COLO668 (cell line): Measurements from ENCODE around the gene ARHGEF38.
"Not testable (repeated sequence)": the region's sequence is repeated elsewhere in the genome, so short reads cannot be mapped to it uniquely, and the experiment has no call there.

Source experiments
- DNase-seq: peaks from one replicate; lab custom pipeline; 2025; ENCODE audit not compliant: unreplicated experiment; lab: John Stamatoyannopoulos, UW

ARHGEF38 gene

DNA sequence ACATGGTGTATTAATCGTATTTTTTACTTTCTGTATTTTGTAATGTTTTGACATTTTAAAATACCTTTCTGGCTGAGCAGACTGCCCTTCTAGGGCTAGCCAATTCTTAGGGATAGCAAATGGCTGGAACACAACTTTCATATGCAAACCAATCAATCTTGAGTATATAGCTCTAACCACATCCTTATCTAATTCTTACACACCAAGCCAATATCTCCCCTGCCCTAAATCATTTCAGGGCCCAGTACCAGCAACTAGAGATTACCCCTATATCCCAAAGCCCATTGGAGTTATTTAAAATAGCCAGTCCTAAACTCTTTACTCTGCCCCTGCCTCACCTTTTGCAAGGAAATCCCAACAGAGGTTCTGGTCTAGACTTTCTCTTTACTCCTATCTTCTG lies 97.8 kb downstream of the ARHGEF38 start:
- DNase-seq, result no peak

- DNase-seq, result no peak
Observed at GRCh38 chr4:105651884-105652283, 99.5 kb downstream of the ARHGEF38 start.

DNA sequence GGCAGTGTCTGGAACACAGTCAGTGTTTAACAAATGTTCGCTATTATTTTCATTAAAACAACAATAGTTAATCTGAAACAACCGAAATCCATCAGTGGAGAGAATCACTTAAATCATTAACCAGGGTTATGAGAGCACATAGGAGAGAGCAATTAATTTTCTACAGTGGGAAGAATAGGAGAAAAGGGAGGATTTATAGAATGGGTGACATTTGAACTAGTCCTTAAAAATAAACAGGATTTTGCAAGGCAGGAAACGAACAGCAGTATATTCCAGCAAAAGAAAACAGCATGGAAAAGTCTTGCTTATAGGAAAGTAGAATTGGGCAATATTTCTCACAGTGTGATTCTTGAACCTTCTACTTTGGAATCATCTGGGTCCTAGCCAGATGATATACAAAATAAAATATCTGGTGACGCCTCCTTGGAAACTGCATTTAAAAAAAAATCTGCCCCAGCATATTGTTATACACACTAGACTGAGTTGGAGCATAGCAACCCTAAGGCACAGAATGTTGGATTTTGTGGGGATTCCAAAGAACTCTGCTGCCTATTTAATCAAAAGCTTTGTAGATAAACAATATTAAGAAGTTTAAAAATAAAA lies 100.0 kb downstream of the ARHGEF38 start:
- DNase-seq, result no peak

GRCh38 chr4:105657117-105657765 lies 104.8 kb downstream of the ARHGEF38 start:
- no peak for DNase-seq

GRCh38 chr4:105659190-105659589 lies 106.8 kb downstream of the ARHGEF38 start:
- DNase-seq, result no peak

GRCh38 chr4:105661028-105661427 lies 108.6 kb downstream of the ARHGEF38 start:
- no peak for DNase-seq

GRCh38 chr4:105662935-105663675 lies 110.7 kb downstream of the ARHGEF38 start:
- no peak for DNase-seq

DNA sequence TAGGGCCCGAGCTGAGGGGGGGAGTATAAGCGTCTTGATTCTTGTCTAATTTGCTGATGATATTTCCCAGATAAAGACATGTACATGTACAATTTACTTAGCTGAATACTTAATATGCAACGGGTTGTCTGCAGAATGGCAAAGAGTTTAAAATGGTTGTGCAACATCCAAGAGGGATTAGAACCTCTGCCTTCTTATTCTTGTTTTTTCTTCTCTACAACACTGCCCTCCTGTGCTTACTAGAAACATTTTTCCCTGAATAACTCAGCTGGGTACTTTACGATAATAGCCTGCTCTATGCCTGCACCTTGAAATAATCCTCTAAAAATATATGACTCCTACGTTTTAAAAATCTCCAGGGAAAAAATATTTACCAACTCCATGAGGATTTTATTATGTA lies 114.3 kb downstream of the ARHGEF38 start:
- DNase-seq, result no peak

GRCh38 chr4:105670684-105671083 lies 118.3 kb downstream of the ARHGEF38 start:
- DNase-seq, result no peak

GRCh38 chr4:105671301-105671700 lies 118.9 kb downstream of the ARHGEF38 start:
- DNase-seq, result no peak

DNA sequence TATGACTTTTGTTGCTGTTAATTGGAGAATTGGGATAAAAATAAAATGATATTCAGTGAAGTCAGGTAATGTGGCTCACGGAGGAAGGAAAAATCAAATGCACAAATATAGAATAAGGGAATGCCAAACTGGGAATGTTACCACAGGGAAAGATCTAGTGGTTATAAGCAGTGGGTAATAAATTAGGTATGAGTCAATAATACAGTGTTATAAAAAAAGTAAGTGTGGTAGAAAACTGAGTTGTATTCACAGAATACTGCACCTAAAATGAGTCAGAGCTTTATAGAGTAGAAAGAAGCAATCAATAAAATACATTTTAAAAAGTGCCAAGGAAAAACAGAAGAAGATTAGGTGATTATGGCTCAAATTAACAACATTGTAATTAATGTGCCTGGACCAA lies 121.6 kb downstream of the ARHGEF38 start:
- no peak for DNase-seq

- no peak for DNase-seq
Observed at GRCh38 chr4:105677709-105678108, 125.3 kb downstream of the ARHGEF38 start.

DNA sequence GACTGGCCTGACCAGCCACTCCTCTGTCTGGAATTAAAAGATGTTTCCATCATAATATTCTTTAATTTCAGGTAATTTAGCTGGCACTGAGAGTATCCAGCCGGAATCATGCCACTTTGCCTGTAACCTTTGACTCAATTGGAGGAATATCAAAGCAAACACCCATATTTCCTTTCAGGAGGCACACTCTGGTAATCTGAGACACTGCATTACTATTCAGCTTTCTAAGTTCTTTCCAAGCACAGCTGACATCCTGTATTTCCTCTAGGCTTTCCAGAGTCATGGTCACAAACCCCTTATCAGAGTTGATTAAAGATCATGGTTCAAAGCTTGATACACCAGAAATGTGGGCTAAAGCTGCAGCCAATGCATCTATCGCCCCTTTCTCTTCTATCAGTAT lies 126.8 kb downstream of the ARHGEF38 start:
- DNase-seq, result no peak

DNA sequence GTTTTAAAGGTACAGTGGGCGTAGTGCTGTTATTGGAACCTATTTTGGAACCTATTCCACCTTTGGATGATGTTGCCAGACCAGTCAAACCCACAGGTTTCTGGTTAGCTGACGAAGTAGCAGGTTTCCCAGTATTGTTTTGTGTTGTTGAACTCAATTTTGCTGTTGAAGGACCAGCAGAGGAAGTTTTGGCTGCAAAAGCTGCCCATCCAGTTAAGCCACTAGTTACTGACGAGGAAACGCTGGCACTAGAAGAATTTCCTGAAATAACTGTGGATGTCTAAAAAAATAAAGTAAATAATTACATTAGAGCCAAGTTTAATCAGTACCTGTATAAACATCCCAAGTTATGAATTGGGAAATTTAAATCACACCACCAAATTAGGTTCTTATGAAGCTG lies 130.6 kb downstream of the ARHGEF38 start:
- DNase-seq, result no peak

GRCh38 chr4:105686571-105686970 lies 134.2 kb downstream of the ARHGEF38 start:
- DNase-seq, result no peak

- not testable (repeated sequence) for DNase-seq
Observed at GRCh38 chr4:105694812-105695211, 142.4 kb downstream of the ARHGEF38 start.

GRCh38 chr4:105695832-105696231 lies 143.4 kb downstream of the ARHGEF38 start:
- DNase-seq, result not testable (repeated sequence)

DNA sequence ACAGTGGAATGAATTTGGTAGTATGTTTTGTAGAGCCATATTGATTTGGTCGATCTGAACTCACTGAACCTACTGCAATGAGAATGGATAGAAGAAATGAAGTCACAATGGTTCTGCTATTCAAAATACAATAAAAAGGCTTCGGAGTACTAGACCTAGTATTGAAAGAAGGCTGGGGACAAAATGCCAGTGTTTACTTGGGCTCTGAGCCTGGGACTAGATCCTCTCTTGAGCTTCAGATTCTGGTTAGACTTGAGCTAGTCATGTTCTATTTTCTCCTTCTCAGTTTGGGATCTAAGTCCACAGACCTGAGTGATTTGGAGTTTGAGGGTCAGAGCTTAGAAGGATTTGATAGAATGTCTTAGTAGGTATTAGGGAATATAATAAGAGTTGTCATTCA lies 146.2 kb downstream of the ARHGEF38 start:
- DNase-seq, result no peak

DNA sequence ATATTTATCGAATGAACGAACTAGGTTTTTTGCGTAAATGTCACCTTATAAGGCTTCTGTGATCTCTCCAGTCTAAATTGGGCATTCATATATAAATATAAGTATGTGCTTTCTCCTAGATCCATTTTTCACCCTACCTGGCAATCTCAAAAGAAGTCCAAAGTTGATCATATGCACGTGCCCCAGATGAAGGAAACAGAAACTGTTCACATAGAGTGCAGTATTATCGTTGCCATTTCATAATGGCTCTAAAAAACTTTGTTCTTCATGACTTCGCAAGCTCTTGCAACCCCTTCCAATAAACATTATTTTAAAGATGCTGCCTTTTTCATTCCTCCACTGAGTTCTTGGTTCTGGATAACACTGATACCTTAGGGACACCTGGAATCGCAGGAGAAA lies 155.4 kb downstream of the ARHGEF38 start:
- DNase-seq, result no peak

GRCh38 chr4:105708181-105709080 lies 156.0 kb downstream of the ARHGEF38 start, which contains the start of the genes GSTCD and INTS12:
GSTCD (plus strand) TSS chr4:105708784; CDS start chr4:105717614, 8,830 bp downstream.
INTS12 (minus strand) TSS chr4:105708689; CDS start chr4:105700005, 8,684 bp downstream.
- DNase-seq, result peak; percentile 92

DNA sequence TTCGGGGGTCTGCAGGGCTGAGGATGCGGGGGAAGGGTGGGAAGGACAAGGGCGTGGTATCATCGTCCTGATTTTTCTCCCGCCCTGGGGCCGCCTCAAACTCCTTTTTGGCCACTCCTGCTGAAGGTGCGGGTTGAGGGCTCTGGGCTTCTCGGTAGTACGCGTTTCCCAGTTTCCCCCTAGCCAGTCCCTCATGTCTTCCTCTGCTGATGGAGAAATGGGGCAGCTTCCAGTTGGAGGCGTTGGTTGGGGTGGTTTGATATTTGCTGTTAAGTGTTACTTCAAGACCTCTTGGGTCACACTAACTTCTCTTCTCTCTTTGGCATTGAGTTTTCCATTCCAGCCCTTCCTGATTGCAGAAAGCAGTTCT lies 156.6 kb downstream of the ARHGEF38 start:
- peak; percentile 48 for DNase-seq
